HG03520 (cell line): ENCODE data around the gene BHMT2.

Experiments
- ATAC-seq: cut with Tn5 transposase; IDR thresholded peaks from one replicate; pipeline ENCODE4 v1.9.1; 2021; ENCODE audit warnings: mild to moderate bottlenecking, moderate library complexity; ENCODE audit not compliant: unreplicated experiment

Gene BHMT2, protein sequence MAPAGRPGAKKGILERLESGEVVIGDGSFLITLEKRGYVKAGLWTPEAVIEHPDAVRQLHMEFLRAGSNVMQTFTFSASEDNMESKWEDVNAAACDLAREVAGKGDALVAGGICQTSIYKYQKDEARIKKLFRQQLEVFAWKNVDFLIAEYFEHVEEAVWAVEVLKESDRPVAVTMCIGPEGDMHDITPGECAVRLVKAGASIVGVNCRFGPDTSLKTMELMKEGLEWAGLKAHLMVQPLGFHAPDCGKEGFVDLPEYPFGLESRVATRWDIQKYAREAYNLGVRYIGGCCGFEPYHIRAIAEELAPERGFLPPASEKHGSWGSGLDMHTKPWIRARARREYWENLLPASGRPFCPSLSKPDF

GRCh38 chr5:79069488-79070349 is at the start of gene BHMT2, which contains the start of gene DMGDH:
TSS of gene BHMT2 (plus strand) at chr5:79069767. CDS start at chr5:79069783, 16 bp downstream.
TSS of gene DMGDH (minus strand) at chr5:79069674. CDS start at chr5:79069620, 54 bp downstream.
- no peak for ATAC-seq

GRCh38 chr5:79020861-79021561 is 48.6 kb upstream of the BHMT2 start:
- ATAC-seq, result no peak

GRCh38 chr5:79021753-79022152 is 47.8 kb upstream of the BHMT2 start:
- ATAC-seq, result no peak

DNA sequence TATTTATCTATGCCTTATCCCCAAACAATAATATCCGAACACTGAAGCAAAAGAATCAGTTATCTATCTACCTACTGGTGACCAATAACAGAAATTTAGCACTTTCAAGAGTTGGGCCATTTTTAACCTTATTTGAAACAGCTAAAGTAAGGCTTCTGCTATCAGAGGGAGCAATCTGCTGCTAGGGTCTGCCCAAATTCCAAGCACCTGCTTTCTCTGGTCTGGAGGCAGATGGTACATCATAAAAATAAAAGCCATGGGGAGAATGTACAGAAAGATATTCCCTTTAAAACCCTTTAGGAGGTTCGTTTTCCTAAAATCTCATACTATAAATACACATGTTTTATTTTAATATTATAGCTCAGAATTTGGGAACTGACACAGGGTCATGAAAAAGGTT is 46.8 kb upstream of the BHMT2 start:
- ATAC-seq, result no peak

GRCh38 chr5:79023348-79023747 is 46.2 kb upstream of the BHMT2 start:
- no peak for ATAC-seq

- ATAC-seq, result no peak
Observed at GRCh38 chr5:79023947-79024346, 45.6 kb upstream of the BHMT2 start.

GRCh38 chr5:79025054-79025472 is 44.5 kb upstream of the BHMT2 start:
- ATAC-seq, result no peak

- no peak for ATAC-seq
Observed at GRCh38 chr5:79030663-79031484, 38.7 kb upstream of the BHMT2 start.

DNA sequence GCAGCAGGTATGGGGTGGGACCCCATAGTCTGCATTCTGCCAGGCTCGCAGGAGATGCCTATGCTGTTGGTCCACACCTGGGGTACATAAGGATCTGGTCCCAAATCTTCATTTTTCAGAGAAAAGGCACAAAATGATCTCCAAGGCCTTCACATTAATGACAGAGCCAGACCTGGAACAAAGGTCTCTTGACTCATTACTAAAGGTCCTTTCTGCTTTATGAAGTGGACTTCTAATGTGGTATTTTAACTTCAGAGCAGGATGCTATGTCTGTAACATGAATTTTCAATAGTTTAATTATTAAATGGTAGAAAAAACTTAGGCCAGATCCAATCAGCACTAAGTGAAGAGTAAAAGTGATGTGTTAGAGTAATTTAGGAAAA is 38.1 kb upstream of the BHMT2 start:
- no peak for ATAC-seq

GRCh38 chr5:79032031-79032695 is 37.4 kb upstream of the BHMT2 start:
- no peak for ATAC-seq

GRCh38 chr5:79032782-79033181 is 36.8 kb upstream of the BHMT2 start:
- ATAC-seq, result no peak

- no peak for ATAC-seq
Observed at GRCh38 chr5:79035237-79035636, 34.3 kb upstream of the BHMT2 start.

GRCh38 chr5:79036769-79037168 is 32.8 kb upstream of the BHMT2 start:
- no peak for ATAC-seq

DNA sequence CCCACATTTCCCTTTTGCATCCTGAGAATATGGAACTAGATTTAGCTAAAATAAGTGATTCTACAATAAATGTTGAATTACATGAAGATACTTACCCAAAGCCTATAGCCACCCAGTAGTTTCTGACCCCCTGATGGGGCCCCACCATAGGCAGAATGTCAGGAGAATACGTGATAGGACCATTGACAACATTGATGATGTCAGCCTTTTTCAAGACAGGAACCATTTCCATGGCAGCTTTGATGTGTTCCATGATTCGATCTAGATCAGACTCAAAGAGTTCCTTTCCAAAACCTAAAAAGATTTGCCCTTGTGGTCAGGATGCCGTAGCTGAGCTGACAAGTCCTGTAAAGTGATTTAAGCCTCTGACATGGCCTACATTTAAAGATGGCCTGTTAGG is 27.4 kb upstream of the BHMT2 start:
- no peak for ATAC-seq

DNA sequence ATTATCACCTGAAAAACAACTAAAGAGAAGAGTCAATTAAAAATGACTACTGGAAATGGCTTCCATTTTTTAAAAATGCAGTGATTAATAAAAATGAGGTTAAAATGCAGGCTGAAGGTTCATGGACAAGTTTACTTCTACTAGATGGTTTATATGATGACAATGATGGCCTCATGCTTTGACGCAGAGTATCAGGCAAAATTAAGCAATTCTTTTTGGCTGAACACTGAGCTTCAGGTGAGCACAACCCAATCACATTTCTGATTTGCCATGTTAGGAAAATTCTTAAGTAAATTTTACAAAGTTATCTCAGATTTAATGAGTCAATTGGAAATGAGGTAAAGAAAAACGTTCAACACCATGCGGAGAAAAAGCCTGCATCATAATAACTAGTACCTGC is 22.4 kb upstream of the BHMT2 start:
- no peak for ATAC-seq

- no peak for ATAC-seq
Observed at GRCh38 chr5:79048437-79048836, 21.1 kb upstream of the BHMT2 start.

GRCh38 chr5:79050498-79050897 is 19.1 kb upstream of the BHMT2 start:
- ATAC-seq, result no peak

DNA sequence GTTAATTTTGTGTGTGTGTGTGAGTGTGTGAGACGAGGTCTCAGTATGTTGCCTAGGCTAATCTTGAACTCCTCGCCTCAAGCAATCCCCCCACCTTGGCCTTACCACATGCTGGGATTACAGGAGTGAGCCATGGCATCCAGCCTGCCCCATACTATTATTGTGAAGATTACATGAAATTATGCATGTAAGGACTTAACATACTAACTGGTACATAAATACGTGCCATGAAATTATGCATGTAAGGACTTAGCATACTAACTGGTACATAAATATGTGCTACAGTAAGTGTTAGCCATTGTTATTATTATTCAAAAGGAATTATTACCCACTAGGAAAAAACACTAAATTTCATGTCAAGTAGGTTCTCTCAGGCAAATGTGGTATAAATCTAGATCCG is 16.2 kb upstream of the BHMT2 start:
- ATAC-seq, result no peak

- ATAC-seq, result no peak
Observed at GRCh38 chr5:79055017-79055416, 14.6 kb upstream of the BHMT2 start.

- no peak for ATAC-seq
Observed at GRCh38 chr5:79056847-79057246, 12.7 kb upstream of the BHMT2 start.
